ENCODE data around the gene P3H3. TPM values are rescaled to one million over a fixed set of nuclear protein-coding genes. Genes with fewer than 3 reads are reported as not detected.

Gene P3H3
- total and polyA plus RNA-seq, 2 of the 4 experiments (the other 2 are of a cell fraction), result 27.8 to 83.9 TPM

DNA sequence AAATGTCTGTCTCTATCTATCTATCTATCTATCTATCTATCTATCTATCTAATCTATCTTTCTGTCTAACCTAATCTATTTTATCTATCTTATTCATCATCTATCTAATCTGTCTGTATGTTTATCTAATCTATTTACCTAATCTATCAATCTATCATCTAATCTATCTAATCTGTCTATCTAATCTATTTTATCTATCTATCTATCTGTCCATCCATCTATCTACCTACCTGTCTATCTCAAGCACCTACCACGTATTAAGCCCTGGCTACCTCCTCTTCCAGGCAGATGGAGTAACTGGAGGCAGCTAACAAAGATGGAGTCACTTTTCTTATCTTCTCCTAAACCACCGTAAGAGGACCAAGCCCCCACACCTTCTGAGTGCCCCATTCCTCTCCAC lies 33.1 kb upstream of the P3H3 start:
- H3K27ac ChIP-seq (ENCODE audit: insufficient read depth, low read length), result no peak overlapping the region

More for the DNA sequence above, 33.1 kb upstream of the P3H3 start:
- H4K5ac ChIP-seq (ENCODE audit: low read depth, low read length), result no peak overlapping the region
- BruUV-seq (replicated peaks), result no TSS peak
- WGBS, 2 experiments (ENCODE audit: extremely low coverage in 2 of 2, insufficient read length in 1 of 2), result no CpG with 5 or more reads among the region's 2 CpGs
- in situ Hi-C loops (cut with MboI; ENCODE audit: low sequenced_read_pairs), result no loop called here
- H3K56ac ChIP-seq (ENCODE audit: extremely low read depth, insufficient read depth, low read length), result no peak overlapping the region
- H3K9me1 ChIP-seq (ENCODE audit: insufficient read depth, low read length), result no peaks in the 10 kb centered on the region
- intact Hi-C loops (cut with micrococcal nuclease), result no loop called here
- H3K18ac ChIP-seq (ENCODE audit: low read depth, low read length), result no peak overlapping the region
- no peak overlapping the region for H2BK20ac ChIP-seq (ENCODE audit: low read depth, low read length)
- no peak overlapping the region for H3K9ac ChIP-seq (ENCODE audit: low read depth, low read length)
- peaks cover 14% of the 10 kb centered on the region for H3K4me1 ChIP-seq (ENCODE audit: control insufficient read depth, insufficient read depth, low read length)
- no peak for TF ChIP-seq FOS (IDR thresholded peaks at IDR 0.05; ENCODE audit: low read depth, low read length)
- no peak for TF ChIP-seq BHLHE40 (IDR thresholded peaks at IDR 0.05; ENCODE audit: low read depth, low read length)
- TF ChIP-seq, protein P1, sequence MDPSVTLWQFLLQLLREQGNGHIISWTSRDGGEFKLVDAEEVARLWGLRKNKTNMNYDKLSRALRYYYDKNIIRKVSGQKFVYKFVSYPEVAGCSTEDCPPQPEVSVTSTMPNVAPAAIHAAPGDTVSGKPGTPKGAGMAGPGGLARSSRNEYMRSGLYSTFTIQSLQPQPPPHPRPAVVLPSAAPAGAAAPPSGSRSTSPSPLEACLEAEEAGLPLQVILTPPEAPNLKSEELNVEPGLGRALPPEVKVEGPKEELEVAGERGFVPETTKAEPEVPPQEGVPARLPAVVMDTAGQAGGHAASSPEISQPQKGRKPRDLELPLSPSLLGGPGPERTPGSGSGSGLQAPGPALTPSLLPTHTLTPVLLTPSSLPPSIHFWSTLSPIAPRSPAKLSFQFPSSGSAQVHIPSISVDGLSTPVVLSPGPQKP (IDR thresholded peaks at IDR 0.05; ENCODE audit: borderline replicate concordance, low read depth, low read length), result no peak
- TF ChIP-seq SMC3 (IDR thresholded peaks at IDR 0.05; ENCODE audit: low read depth, low read length), result no peak
- no peak for TF ChIP-seq RAD21 (IDR thresholded peaks at IDR 0.05; ENCODE audit: low read length)
- no peak for TF ChIP-seq RFX5 (IDR thresholded peaks at IDR 0.05; ENCODE audit: low read depth, low read length)
- no peak for TF ChIP-seq MXI1 (IDR thresholded peaks at IDR 0.05; ENCODE audit: borderline replicate concordance, low read depth, low read length)
- TF ChIP-seq NFE2L2 (IDR thresholded peaks at IDR 0.05; ENCODE audit: low read depth, low read length), result no peak
- TF ChIP-seq RCOR1 (IDR thresholded peaks at IDR 0.05; ENCODE audit: insufficient replicate concordance, low read length), result no peak
- no peak for TF ChIP-seq CHD1 (IDR thresholded peaks at IDR 0.05; ENCODE audit: low read depth, low read length)
- TF ChIP-seq MAZ (IDR thresholded peaks at IDR 0.05; ENCODE audit: borderline replicate concordance, low read depth, low read length), result no peak
- no peak for TF ChIP-seq MAFK (IDR thresholded peaks at IDR 0.05; ENCODE audit: low read depth, low read length)
- TF ChIP-seq, protein P2, sequence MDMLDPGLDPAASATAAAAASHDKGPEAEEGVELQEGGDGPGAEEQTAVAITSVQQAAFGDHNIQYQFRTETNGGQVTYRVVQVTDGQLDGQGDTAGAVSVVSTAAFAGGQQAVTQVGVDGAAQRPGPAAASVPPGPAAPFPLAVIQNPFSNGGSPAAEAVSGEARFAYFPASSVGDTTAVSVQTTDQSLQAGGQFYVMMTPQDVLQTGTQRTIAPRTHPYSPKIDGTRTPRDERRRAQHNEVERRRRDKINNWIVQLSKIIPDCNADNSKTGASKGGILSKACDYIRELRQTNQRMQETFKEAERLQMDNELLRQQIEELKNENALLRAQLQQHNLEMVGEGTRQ (IDR thresholded peaks at IDR 0.05; ENCODE audit: low read depth, low read length), result no peak
- TF ChIP-seq, protein P3, sequence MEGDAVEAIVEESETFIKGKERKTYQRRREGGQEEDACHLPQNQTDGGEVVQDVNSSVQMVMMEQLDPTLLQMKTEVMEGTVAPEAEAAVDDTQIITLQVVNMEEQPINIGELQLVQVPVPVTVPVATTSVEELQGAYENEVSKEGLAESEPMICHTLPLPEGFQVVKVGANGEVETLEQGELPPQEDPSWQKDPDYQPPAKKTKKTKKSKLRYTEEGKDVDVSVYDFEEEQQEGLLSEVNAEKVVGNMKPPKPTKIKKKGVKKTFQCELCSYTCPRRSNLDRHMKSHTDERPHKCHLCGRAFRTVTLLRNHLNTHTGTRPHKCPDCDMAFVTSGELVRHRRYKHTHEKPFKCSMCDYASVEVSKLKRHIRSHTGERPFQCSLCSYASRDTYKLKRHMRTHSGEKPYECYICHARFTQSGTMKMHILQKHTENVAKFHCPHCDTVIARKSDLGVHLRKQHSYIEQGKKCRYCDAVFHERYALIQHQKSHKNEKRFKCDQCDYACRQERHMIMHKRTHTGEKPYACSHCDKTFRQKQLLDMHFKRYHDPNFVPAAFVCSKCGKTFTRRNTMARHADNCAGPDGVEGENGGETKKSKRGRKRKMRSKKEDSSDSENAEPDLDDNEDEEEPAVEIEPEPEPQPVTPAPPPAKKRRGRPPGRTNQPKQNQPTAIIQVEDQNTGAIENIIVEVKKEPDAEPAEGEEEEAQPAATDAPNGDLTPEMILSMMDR (conservative IDR thresholded peaks at IDR 0.05; ENCODE audit: low read depth, low read length), result no peak
- H2BK120ac ChIP-seq (ENCODE audit: low read depth, low read length), result no peak overlapping the region
- ATAC-seq (ENCODE audit: low read depth), result no peak
- no peak overlapping the region for H2AK9ac ChIP-seq (replicated peaks; ENCODE audit: low read depth, low read length, poor library complexity)
- H4K20me1 ChIP-seq (ENCODE audit: insufficient read depth, low read length), result no peaks in the 10 kb centered on the region
- H3K23ac ChIP-seq (ENCODE audit: low read depth, low read length), result no peak overlapping the region
- DNase-seq, result no peak
- peaks cover 0 to 10% of the 10 kb centered on the region in 2 experiments; a peak in 2 of 4 replicates for H3K79me1 ChIP-seq (ENCODE audit: low read depth in 1 of 2, low read length in 2 of 2)
- H3K4ac ChIP-seq (ENCODE audit: low read depth, low read length), result no peak overlapping the region
- ChIA-PET CTCF (no interaction called here), POLR2A (ENCODE audit: unreplicated experiment) (no interaction called here)
- no peak overlapping the region for H3K4me3 ChIP-seq (ENCODE audit: insufficient read depth, low read depth, low read length)
- no peak overlapping the region for H3K14ac ChIP-seq (replicated peaks; ENCODE audit: low read depth, low read length)
- H4K91ac ChIP-seq (ENCODE audit: insufficient read depth, low read depth, low read length), result no peak overlapping the region
- no peak overlapping the region for H2AFZ ChIP-seq (replicated peaks; ENCODE audit: low read length, poor library complexity)
- H3K4me2 ChIP-seq (ENCODE audit: low read depth, low read length), result no peak overlapping the region
- H2AK5ac ChIP-seq (ENCODE audit: low read depth, low read length), result no peak overlapping the region
- no peaks in the 10 kb centered on the region for H3K27me3 ChIP-seq (ENCODE audit: control insufficient read depth, insufficient read depth, low read length)
- H3K9me3 ChIP-seq (ENCODE audit: control insufficient read depth, insufficient read depth, low read length), result no peaks in the 10 kb centered on the region
- H2BK5ac ChIP-seq (ENCODE audit: low read depth, low read length, poor library complexity, severe bottlenecking), result no peak overlapping the region
- 0 out of 2 replicates have a peak, but pooled peaks cover 2% of the 10 kb centered on the region for H3K36me3 ChIP-seq (ENCODE audit: control insufficient read depth, insufficient read depth, low read length)
- H2BK15ac ChIP-seq (ENCODE audit: low read depth, low read length), result no peak overlapping the region
- dilution Hi-C loops (cut with HindIII; ENCODE audit: low sequenced_read_pairs, unreplicated experiment), result no loop called here
- H4K8ac ChIP-seq (ENCODE audit: low read depth in 2 of 2, low read length in 2 of 2), result no peak overlapping the region
